ENCODE measurements around the gene HLF. TPM values are rescaled to one million over a fixed set of nuclear protein-coding genes. Genes with fewer than 3 reads are reported as not detected.

HLF gene
- total RNA-seq, 1 experiment from 2014 or later, result 1.5 TPM

- RAD21 ChIA-PET (ENCODE audit: low non-redundant PET in 1 of 2, low total read pairs in 2 of 2, uncharacterized antibody in 2 of 2, unreplicated experiment in 2 of 2), result no interaction called here
- no peak overlapping the region for H3K4me3 ChIP-seq (replicated peaks in 1 of 2; ENCODE audit: low read depth in 1 of 2, low read length in 2 of 2)
- no peak overlapping the region for H2AFZ ChIP-seq (ENCODE audit: low read depth, low read length, poor library complexity, severe bottlenecking)
- H3K27ac ChIP-seq (ENCODE audit: low read depth, low read length), result no peak overlapping the region
- H3K9me2 ChIP-seq (ENCODE audit: insufficient read depth), result no peaks in the 10 kb centered on the region
- no peak overlapping the region for H3K9ac ChIP-seq (ENCODE audit: low read length)
- peaks cover 0 to 11% of the 10 kb centered on the region in 2 experiments; a peak in 2 of 4 replicates for H3K4me1 ChIP-seq (ENCODE audit: control insufficient read depth in 1 of 2, insufficient read depth in 2 of 2, low read length in 2 of 2)
- ATAC-seq, result no peak
- no peak for DNase-seq (ENCODE audit: low read depth, low spot score)
- H3K4me2 ChIP-seq (ENCODE audit: low read length), result no peak overlapping the region
- H3K36me3 ChIP-seq (ENCODE audit: control insufficient read depth in 1 of 2, insufficient read depth in 2 of 2, low read length in 2 of 2), result no peaks in the 10 kb centered on the region
- intact Hi-C loops (cut with micrococcal nuclease), result no loop called here
- no peaks in the 10 kb centered on the region for H3K27me3 ChIP-seq (ENCODE audit: insufficient read depth, low read length)
- CTCF ChIA-PET, result no interaction called here
- H4K20me1 ChIP-seq (ENCODE audit: insufficient read depth), result no peaks in the 10 kb centered on the region
- BruUV-seq (replicated peaks), result no TSS peak
- TF ChIP-seq ZBTB33 (IDR thresholded peaks at IDR 0.05; ENCODE audit: extremely low read depth, insufficient replicate concordance, low read length) (no peak), YY1 (IDR thresholded peaks at IDR 0.05; ENCODE audit: extremely low read depth, insufficient replicate concordance, low read depth, low read length) (no peak), TCF7L2 (IDR thresholded peaks at IDR 0.05; ENCODE audit: borderline replicate concordance, extremely low read depth, insufficient read depth, insufficient read length) (no peak), SP1 (IDR thresholded peaks at IDR 0.05; ENCODE audit: low read depth) (no peak), FOSL1 (IDR thresholded peaks at IDR 0.05; ENCODE audit: low read depth) (no peak), ZNF274 (IDR thresholded peaks at IDR 0.05; ENCODE audit: low read depth, low read length) (no peak), ATF3 (IDR thresholded peaks at IDR 0.05) (no peak), ELF1 (IDR thresholded peaks at IDR 0.05; ENCODE audit: borderline replicate concordance, low read depth) (no peak), CTCF (IDR thresholded peaks at IDR 0.05 in 2 of 3, conservative IDR thresholded peaks at IDR 0.05 in 1 of 3; ENCODE audit: borderline replicate concordance in 1 of 3, insufficient read depth in 1 of 3, low read depth in 2 of 3, low read length in 2 of 3) (no peak), EGR1 (IDR thresholded peaks at IDR 0.05; ENCODE audit: low read depth) (no peak), JUND (IDR thresholded peaks at IDR 0.05) (no peak), POLR2AphosphoS5 (IDR thresholded peaks at IDR 0.05; ENCODE audit: low read depth, low read length) (no peak), ZFX (IDR thresholded peaks at IDR 0.05) (no peak), MAX (IDR thresholded peaks at IDR 0.05) (no peak), SIN3A (IDR thresholded peaks at IDR 0.05; ENCODE audit: low read depth) (no peak)
- H3K79me2 ChIP-seq (ENCODE audit: insufficient read depth, low read length), result no peaks in the 10 kb centered on the region
- no peaks in the 10 kb centered on the region for H3K9me3 ChIP-seq (ENCODE audit: control insufficient read depth in 1 of 2, insufficient read depth in 1 of 2, low read depth in 1 of 2, low read length in 2 of 2)
- POLR2A ChIA-PET, result no interaction called here
Observed at GRCh38 chr17:55215711-55216110, 49.0 kb upstream of the HLF start.

Data from HCT116 (cell line).